Activated B cell treated with CpG ODN at 0.5 μM for 24 hours (primary cell): ENCODE measurements around the gene TMEM201. TPM values are rescaled to one million over a fixed set of nuclear protein-coding genes. Genes with fewer than 3 reads are reported as not detected.

ENCODE experiments used
- ATAC-seq: fragments of 200-7000 bp; cut with Tn5 transposase; one replicate; pipeline ENCODE4 v1.10.0; 2021; ENCODE audit warnings: low read depth, mild to moderate bottlenecking, moderate library complexity
- CTCF ChIA-PET: fragments of 350-600 bp; sonication (Branson Sonifier 250); formaldehyde crosslinking; loops from one replicate; lab custom pipeline; 2021; ENCODE audit warnings: antibody characterized with exemption; lab: Charles Lee
- POLR2A ChIA-PET: fragments of 350-600 bp; sonication (Branson Sonifier 250); formaldehyde crosslinking; loops from one replicate; lab custom pipeline; 2021; ENCODE audit warnings: antibody characterized with exemption; lab: Charles Lee
- DNase-seq: peaks from one replicate; pipeline ENCODE4 v3.0.0; 2022
- H3K27ac Mint-ChIP-seq: one replicate; pipeline ENCODE4 v1.8.0; 2020; ENCODE audit warnings: mixed read lengths
- H3K27me3 Mint-ChIP-seq: one replicate; pipeline ENCODE4 v1.8.0; 2021; ENCODE audit warnings: mixed read lengths
- H3K36me3 Mint-ChIP-seq: one replicate; pipeline ENCODE4 v1.8.0; 2021; ENCODE audit warnings: low read depth, mixed read lengths
- H3K4me1 Mint-ChIP-seq: one replicate; pipeline ENCODE4 v1.8.0; 2021; ENCODE audit warnings: mixed read lengths
- H3K4me3 Mint-ChIP-seq: one replicate; pipeline ENCODE4 v1.8.0; 2020; ENCODE audit warnings: mild to moderate bottlenecking, mixed read lengths
- H3K9me3 Mint-ChIP-seq: one replicate; pipeline ENCODE4 v1.8.0; 2020; ENCODE audit warnings: mixed read lengths
- intact Hi-C: fragments of 100-400 bp; cut with micrococcal nuclease; formaldehyde crosslinking; loops from one replicate; pipeline ENCODE4 v1.15.1; 2024
- total RNA-seq: library from RNA; stranded (reverse); gene quantifications from 2 replicates; pipeline ENCODE4 v1.2.3, GENCODE V29; 2022
- TF ChIP-seq, protein P1 (sequence below): fragments of 200-600 bp; IDR thresholded peaks from one replicate; pipeline ENCODE4 v1.8.0; 2022; ENCODE audit warnings: antibody characterized with exemption, mild to moderate bottlenecking

The TMEM201 gene
- total RNA-seq, 1 donor from 2014 or later: 9.4 TPM

DNA sequence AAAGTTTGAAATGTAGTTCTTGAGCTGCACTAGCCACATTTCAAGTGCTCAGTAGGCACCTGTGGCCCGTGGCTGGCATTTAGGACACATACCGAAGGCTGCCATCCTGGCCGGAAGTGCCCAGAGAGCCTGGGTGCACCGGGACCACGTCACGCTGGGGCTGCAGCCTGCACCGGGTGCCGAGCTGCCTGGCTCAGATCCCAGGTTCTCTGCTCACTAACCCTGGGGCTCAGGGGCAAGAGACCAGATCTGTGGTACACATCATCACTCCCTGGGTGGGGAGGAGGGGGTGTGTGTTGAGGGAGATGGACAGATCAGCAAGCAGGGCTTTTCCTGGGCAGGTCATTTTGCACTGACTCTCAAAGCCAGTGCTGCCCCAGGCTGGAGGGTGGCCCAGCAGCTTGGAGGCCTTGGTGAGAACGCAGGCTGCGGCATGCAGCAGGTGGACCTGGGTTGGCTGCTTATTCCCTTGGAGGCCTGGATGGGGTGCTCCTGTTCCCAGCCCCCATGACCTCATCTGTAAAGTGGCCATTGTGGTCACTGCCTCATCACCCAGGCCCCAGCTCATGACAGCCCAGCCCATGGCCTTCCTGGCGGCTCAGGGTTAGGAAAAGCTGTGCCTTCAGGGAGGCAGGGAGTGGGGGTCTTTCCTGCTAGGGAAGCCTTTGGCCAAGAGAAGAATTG, 23.6 kb downstream of the TMEM201 start:
- ChIA-PET CTCF (no interaction called here), POLR2A (no interaction called here)
- no peaks in the 10 kb centered on the region for H3K27me3 Mint-ChIP-seq
- no peak overlapping the region for H3K27ac Mint-ChIP-seq
- H3K4me1 Mint-ChIP-seq: peaks cover 4% of the 10 kb centered on the region
- no peak overlapping the region for H3K4me3 Mint-ChIP-seq
- H3K9me3 Mint-ChIP-seq: no peaks in the 10 kb centered on the region
- H3K36me3 Mint-ChIP-seq: peaks cover 28% of the 10 kb centered on the region
- intact Hi-C loops: no loop called here
- TF ChIP-seq, protein P1, sequence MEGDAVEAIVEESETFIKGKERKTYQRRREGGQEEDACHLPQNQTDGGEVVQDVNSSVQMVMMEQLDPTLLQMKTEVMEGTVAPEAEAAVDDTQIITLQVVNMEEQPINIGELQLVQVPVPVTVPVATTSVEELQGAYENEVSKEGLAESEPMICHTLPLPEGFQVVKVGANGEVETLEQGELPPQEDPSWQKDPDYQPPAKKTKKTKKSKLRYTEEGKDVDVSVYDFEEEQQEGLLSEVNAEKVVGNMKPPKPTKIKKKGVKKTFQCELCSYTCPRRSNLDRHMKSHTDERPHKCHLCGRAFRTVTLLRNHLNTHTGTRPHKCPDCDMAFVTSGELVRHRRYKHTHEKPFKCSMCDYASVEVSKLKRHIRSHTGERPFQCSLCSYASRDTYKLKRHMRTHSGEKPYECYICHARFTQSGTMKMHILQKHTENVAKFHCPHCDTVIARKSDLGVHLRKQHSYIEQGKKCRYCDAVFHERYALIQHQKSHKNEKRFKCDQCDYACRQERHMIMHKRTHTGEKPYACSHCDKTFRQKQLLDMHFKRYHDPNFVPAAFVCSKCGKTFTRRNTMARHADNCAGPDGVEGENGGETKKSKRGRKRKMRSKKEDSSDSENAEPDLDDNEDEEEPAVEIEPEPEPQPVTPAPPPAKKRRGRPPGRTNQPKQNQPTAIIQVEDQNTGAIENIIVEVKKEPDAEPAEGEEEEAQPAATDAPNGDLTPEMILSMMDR: no peak
- ATAC-seq: no peak
- DNase-seq: no peak

- Mint-ChIP-seq H3K4me3 (no peak overlapping the region), H3K27ac (no peak overlapping the region), H3K9me3 (no peaks in the 10 kb centered on the region), H3K27me3 (no peaks in the 10 kb centered on the region), H3K36me3 (peaks cover 23% of the 10 kb centered on the region), H3K4me1 (peaks cover 4% of the 10 kb centered on the region)
- DNase-seq (no peak), ATAC-seq (no peak)
- POLR2A ChIA-PET: no interaction called here
- TF ChIP-seq, protein P1: no peak
- intact Hi-C loops: no loop called here
- CTCF ChIA-PET: no interaction called here
Observed at GRCh38 chr1:9612871-9613624, 24.3 kb downstream of the TMEM201 start.

DNA sequence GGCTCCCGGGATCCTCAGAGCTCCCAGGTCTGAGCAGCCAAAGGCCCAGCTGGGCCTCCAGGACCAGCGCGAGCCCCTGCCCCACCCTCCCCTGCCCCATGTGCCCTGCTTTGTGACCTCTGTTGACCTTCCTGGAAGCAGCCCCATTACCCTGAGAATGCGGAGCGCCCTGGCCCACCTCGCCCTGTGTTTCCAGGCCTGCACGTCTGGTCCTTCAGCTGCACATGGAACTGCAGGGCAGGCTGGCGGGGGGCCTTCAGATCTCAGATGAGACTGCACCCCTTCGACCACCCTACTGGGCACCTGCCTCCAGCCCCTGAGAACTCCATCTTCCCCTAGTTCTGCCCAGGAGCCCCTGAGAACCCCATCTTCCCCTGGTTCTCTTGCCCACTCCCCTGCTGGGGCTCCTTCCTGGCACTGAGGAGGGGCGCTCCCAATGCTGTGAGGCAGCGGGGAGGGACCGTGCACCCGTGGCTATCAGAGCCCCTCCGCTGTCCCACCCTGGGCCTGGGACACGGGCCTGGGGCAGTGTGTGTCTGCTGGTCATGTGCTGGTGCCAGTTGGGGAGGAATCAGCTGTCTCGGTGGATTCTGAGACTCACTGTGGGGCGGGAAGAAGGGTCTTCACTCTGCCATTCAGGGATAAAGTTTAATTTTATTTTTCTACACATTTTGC, 25.1 kb downstream of the TMEM201 start:
- H3K36me3 Mint-ChIP-seq: peaks cover 21% of the 10 kb centered on the region
- intact Hi-C loops: no loop called here
- H3K4me3 Mint-ChIP-seq: no peak overlapping the region
- POLR2A ChIA-PET: no interaction called here
- H3K27me3 Mint-ChIP-seq: no peaks in the 10 kb centered on the region
- DNase-seq: no peak
- ATAC-seq: no peak
- H3K4me1 Mint-ChIP-seq: peaks cover 4% of the 10 kb centered on the region
- no peak overlapping the region for H3K27ac Mint-ChIP-seq
- TF ChIP-seq, protein P1: no peak
- CTCF ChIA-PET: interaction anchor here (0.6 to 4.1 kb wide), 3 partner anchors 12 to 256 kb away, joined by 3 to 39 read pairs (median 28); no protein-coding TSS in a partner anchor
- no peaks in the 10 kb centered on the region for H3K9me3 Mint-ChIP-seq

- peaks cover 4% of the 10 kb centered on the region for H3K4me1 Mint-ChIP-seq
- TF ChIP-seq, protein P1: peak; percentile 43
- intact Hi-C loops: loop anchor here (1.0 to 5.0 kb wide), 2 partner anchors 167 to 252 kb away; no protein-coding TSS in a partner anchor
- no peaks in the 10 kb centered on the region for H3K27me3 Mint-ChIP-seq
- ATAC-seq (peak; percentile 96), DNase-seq (peak; percentile 47)
- H3K4me3 Mint-ChIP-seq: no peak overlapping the region
- peaks cover 14% of the 10 kb centered on the region for H3K36me3 Mint-ChIP-seq
- ChIA-PET POLR2A (interaction anchor here (0.5 to 2.5 kb wide), 7 partner anchors 11 to 109 kb away, joined by 3 to 23 read pairs (median 5); partner anchors contain the start of gene PIK3CD), CTCF (interaction anchor here (0.7 to 4.1 kb wide), 26 partner anchors 10 to 327 kb away, joined by 3 to 41 read pairs (median 5); partner anchors contain the start of gene PIK3CD)
- H3K27ac Mint-ChIP-seq: no peak overlapping the region
- H3K9me3 Mint-ChIP-seq: no peaks in the 10 kb centered on the region
Observed at GRCh38 chr1:9615316-9616063, 26.8 kb downstream of the TMEM201 start.
